KMS-11 (cell line): ENCODE results near the gene IFI27L1.

Experiments used
- H2AFZ ChIP-seq: fragments of 200-600 bp; sonication (generic); 2 replicates; pipeline ENCODE4 v1.6.1; 2016; ENCODE audit warnings: antibody characterized with exemption, mixed run types, low read depth
- H3K27ac ChIP-seq: fragments of 200-600 bp; sonication (generic); 2 replicates; pipeline ENCODE4 v1.6.1; 2016; ENCODE audit warnings: mild to moderate bottlenecking, mixed run types
- H3K27me3 ChIP-seq: fragments of 200-600 bp; sonication (generic); 2 replicates; pipeline ENCODE4 v1.6.1; 2017; ENCODE audit warnings: mild to moderate bottlenecking, low read depth, mixed run types, moderate library complexity; ENCODE audit not compliant: insufficient read depth
- H3K36me3 ChIP-seq: fragments of 200-600 bp; sonication (generic); 2 replicates; pipeline ENCODE4 v1.6.1; 2017; ENCODE audit warnings: mild to moderate bottlenecking, mixed run types; ENCODE audit not compliant: insufficient read depth
- H3K4me1 ChIP-seq: fragments of 200-600 bp; sonication (generic); 2 replicates; pipeline ENCODE4 v1.6.1; 2016; ENCODE audit warnings: mild to moderate bottlenecking, low read depth, mixed run types; ENCODE audit not compliant: poor library complexity, severe bottlenecking
- H3K4me2 ChIP-seq: fragments of 200-600 bp; sonication (generic); 2 replicates; pipeline ENCODE4 v1.7.0; 2016; ENCODE audit warnings: mild to moderate bottlenecking, mixed run types
- H3K4me3 ChIP-seq: fragments of 200-600 bp; sonication (generic); IDR thresholded peaks from 2 replicates; pipeline ENCODE4 v1.6.1; 2017; ENCODE audit warnings: low read depth, low read length, mixed read lengths; ENCODE audit not compliant: insufficient read depth
- H3K79me2 ChIP-seq: fragments of 200-600 bp; sonication (generic); 2 replicates; pipeline ENCODE4 v1.6.1; 2016; ENCODE audit warnings: low read depth, mixed run types; ENCODE audit not compliant: insufficient read depth
- H3K9ac ChIP-seq: fragments of 200-600 bp; sonication (generic); 2 replicates; pipeline ENCODE4 v1.6.1; 2016; ENCODE audit warnings: mild to moderate bottlenecking, mixed run types
- H4K20me1 ChIP-seq: fragments of 200-600 bp; sonication (generic); 2 replicates; pipeline ENCODE4 v1.6.1; 2016; ENCODE audit warnings: mild to moderate bottlenecking, mixed run types; ENCODE audit not compliant: insufficient read depth
- CTCF ChIP-seq: fragments of 200-600 bp; sonication (generic); conservative IDR thresholded peaks from 2 replicates; pipeline ENCODE4 v1.6.1; 2017; ENCODE audit warnings: low read depth, mild to moderate bottlenecking, antibody characterized with exemption, low read length, moderate library complexity, mixed read lengths

Gene IFI27L1

GRCh38 chr14:94123868-94124267 is 42.8 kb downstream of the IFI27L1 start:
- TF ChIP-seq CTCF: no peak
- no peaks in the 10 kb centered on the region for H3K4me1 ChIP-seq
- no peaks in the 10 kb centered on the region for H4K20me1 ChIP-seq
- H3K27ac ChIP-seq: no peak overlapping the region
- no peak overlapping the region for H2AFZ ChIP-seq
- no peak overlapping the region for H3K4me3 ChIP-seq
- no peak overlapping the region for H3K4me2 ChIP-seq
- H3K27me3 ChIP-seq: no peaks in the 10 kb centered on the region
- no peaks in the 10 kb centered on the region for H3K79me2 ChIP-seq
- H3K36me3 ChIP-seq: no peaks in the 10 kb centered on the region
- H3K9ac ChIP-seq: no peak overlapping the region

- Histone ChIP-seq H3K27ac (no peak overlapping the region), H3K79me2 (no peaks in the 10 kb centered on the region), H3K27me3 (no peaks in the 10 kb centered on the region), H3K36me3 (no peaks in the 10 kb centered on the region), H3K4me1 (no peaks in the 10 kb centered on the region), H3K9ac (no peak overlapping the region), H2AFZ (no peak overlapping the region), H4K20me1 (no peaks in the 10 kb centered on the region), H3K4me2 (no peak overlapping the region), H3K4me3 (no peak overlapping the region)
- no peak for TF ChIP-seq CTCF
Observed at GRCh38 chr14:94124582-94125377, 43.7 kb downstream of the IFI27L1 start.

- Histone ChIP-seq H3K9ac (no peak overlapping the region), H3K4me2 (no peak overlapping the region), H3K4me3 (no peak overlapping the region), H3K27me3 (no peaks in the 10 kb centered on the region), H2AFZ (no peak overlapping the region), H3K27ac (no peak overlapping the region), H3K79me2 (no peaks in the 10 kb centered on the region), H3K36me3 (no peaks in the 10 kb centered on the region), H3K4me1 (peaks cover 4% of the 10 kb centered on the region), H4K20me1 (no peaks in the 10 kb centered on the region)
- TF ChIP-seq CTCF: no peak
Observed at GRCh38 chr14:94125659-94126418, 44.7 kb downstream of the IFI27L1 start.

GRCh38 chr14:94126419-94126677 is 45.2 kb downstream of the IFI27L1 start:
- H4K20me1 ChIP-seq: no peaks in the 10 kb centered on the region
- H3K27ac ChIP-seq: no peak overlapping the region
- no peaks in the 10 kb centered on the region for H3K36me3 ChIP-seq
- no peak for TF ChIP-seq CTCF
- no peak overlapping the region for H2AFZ ChIP-seq
- H3K79me2 ChIP-seq: no peaks in the 10 kb centered on the region
- H3K4me2 ChIP-seq: no peak overlapping the region
- no peaks in the 10 kb centered on the region for H3K27me3 ChIP-seq
- no peak overlapping the region for H3K4me3 ChIP-seq
- no peak overlapping the region for H3K9ac ChIP-seq
- H3K4me1 ChIP-seq: peaks cover 4% of the 10 kb centered on the region
